Neural cell (in vitro differentiated cells): ENCODE measurements around the gene BACE1-AS. TPM values are rescaled to one million over a fixed set of nuclear protein-coding genes. Genes with fewer than 3 reads are reported as not detected.
"Not testable (repeated sequence)": the region's sequence is repeated elsewhere in the genome, so short reads cannot be mapped to it uniquely, and the experiment has no call there.

ENCODE experiments used
- H2AFZ ChIP-seq: fragments of 200-600, 300-800 bp; sonication (generic), shearing (Covaris generic); 2 replicates; pipeline ENCODE4 v1.6.0; 2014; ENCODE audit warnings: low read depth, mild to moderate bottlenecking, antibody characterized with exemption, low read length, moderate library complexity
- H3F3A ChIP-seq: fragments of 200-600 bp; shearing (Covaris generic); 2 replicates; pipeline ENCODE4 v1.6.1; 2016; ENCODE audit warnings: mild to moderate bottlenecking, moderate library complexity, mixed read lengths, antibody characterized with exemption, low read length; ENCODE audit not compliant: insufficient read depth, poor library complexity, severe bottlenecking
- H3K27ac ChIP-seq: fragments of 200-600, 300-800 bp; sonication (generic), shearing (Covaris generic); 2 replicates; pipeline ENCODE4 v1.5.1; 2014; ENCODE audit warnings: mild to moderate bottlenecking, low read length, moderate library complexity
- H3K27me3 ChIP-seq: fragments of 300-800, 200-600 bp; sonication (generic), shearing (Covaris generic); 2 replicates; pipeline ENCODE4 v1.6.0; 2014; ENCODE audit warnings: mild to moderate bottlenecking, low read depth, low read length, moderate library complexity; ENCODE audit not compliant: insufficient read depth
- H3K36me3 ChIP-seq: fragments of 300-800, 200-600 bp; sonication (generic), shearing (Covaris generic); 2 replicates; pipeline ENCODE4 v1.5.1; 2014; ENCODE audit warnings: mild to moderate bottlenecking, antibody characterized with exemption, low read length, moderate library complexity; ENCODE audit not compliant: insufficient read depth
- H3K4me2 ChIP-seq: fragments of 300-800, 200-600 bp; sonication (generic), shearing (Covaris generic); 2 replicates; pipeline ENCODE4 v1.6.0; 2014; ENCODE audit warnings: mild to moderate bottlenecking, low read length
- H3K4me3 ChIP-seq: fragments of 300-800, 200-600 bp; sonication (generic), shearing (Covaris generic); 2 replicates; pipeline ENCODE4 v1.5.1; 2014; ENCODE audit warnings: mild to moderate bottlenecking, low read length, moderate library complexity
- H3K79me2 ChIP-seq: fragments of 200-600 bp; shearing (Covaris generic); replicated peaks from 2 replicates; pipeline ENCODE4 v1.6.0; 2014; ENCODE audit warnings: mild to moderate bottlenecking, low read length, moderate library complexity; ENCODE audit not compliant: insufficient read depth
- H3K9ac ChIP-seq: fragments of 300-800, 200-600 bp; sonication (generic), shearing (Covaris generic); 2 replicates; pipeline ENCODE4 v1.6.1; 2016; ENCODE audit warnings: mild to moderate bottlenecking, low read length, mixed read lengths
- H3K9me2 ChIP-seq: fragments of 200-600 bp; shearing (Covaris generic); 2 replicates; pipeline ENCODE4 v1.6.1; 2016; ENCODE audit warnings: mild to moderate bottlenecking, low read length, mixed read lengths; ENCODE audit not compliant: insufficient read depth
- H3K9me3 ChIP-seq: fragments of 200-600, 300-800 bp; sonication (generic), shearing (Covaris generic); 2 replicates; pipeline ENCODE4 v1.6.1; 2016; ENCODE audit warnings: mild to moderate bottlenecking, mixed run types, low read length, moderate library complexity, mixed read lengths
- H4K20me1 ChIP-seq: fragments of 200-600 bp; shearing (Covaris generic); 2 replicates; pipeline ENCODE4 v1.6.1; 2016; ENCODE audit warnings: mild to moderate bottlenecking, mixed run types; ENCODE audit not compliant: insufficient read depth
- EP300 ChIP-seq: fragments of 450-650 bp; conservative IDR thresholded peaks from 2 replicates; pipeline ENCODE4 v1.6.1; 2014; ENCODE audit warnings: antibody characterized with exemption, mild to moderate bottlenecking, moderate library complexity; ENCODE audit not compliant: poor library complexity, severe bottlenecking
- EZH2 ChIP-seq: fragments of 200-600, 300-800 bp; shearing (Covaris generic), sonication (generic); IDR thresholded peaks from 2 replicates; pipeline ENCODE4 v1.6.1; 2014; ENCODE audit warnings: antibody characterized with exemption, low read length, borderline replicate concordance, mild to moderate bottlenecking; ENCODE audit not compliant: insufficient read depth, poor library complexity, severe bottlenecking
- MXI1 ChIP-seq: fragments of 450-650 bp; conservative IDR thresholded peaks from 2 replicates; pipeline ENCODE4 v1.6.1; 2014; ENCODE audit warnings: antibody characterized with exemption, mild to moderate bottlenecking; ENCODE audit not compliant: poor library complexity, severe bottlenecking
- POLR2AphosphoS5 ChIP-seq: IDR thresholded peaks from 2 replicates; pipeline ENCODE4 v1.6.1; 2012
- RAD21 ChIP-seq: fragments of 450-650 bp; conservative IDR thresholded peaks from 2 replicates; pipeline ENCODE4 v1.6.1; 2014; ENCODE audit warnings: antibody characterized with exemption, mild to moderate bottlenecking, moderate library complexity
- SMC3 ChIP-seq: fragments of 450-650 bp; conservative IDR thresholded peaks from 2 replicates; pipeline ENCODE4 v1.6.1; 2014; ENCODE audit warnings: antibody characterized with exemption, mild to moderate bottlenecking, moderate library complexity; ENCODE audit not compliant: poor library complexity
- TAF1 ChIP-seq: IDR thresholded peaks from 2 replicates; pipeline ENCODE4 v1.6.1; 2012; ENCODE audit warnings: low read depth
- polyA plus RNA-seq: library from polyadenylated mRNA; depleted of rRNA; stranded (reverse); fragments of >200 nt; gene quantifications from 2 replicates; pipeline ENCODE4 v1.2.3, GENCODE V29; 2014
- TF ChIP-seq, protein P1 (sequence below): fragments of 450-650 bp; IDR thresholded peaks from 2 replicates; pipeline ENCODE4 v1.5.1; 2014; ENCODE audit warnings: antibody characterized with exemption, mild to moderate bottlenecking, moderate library complexity; ENCODE audit not compliant: poor library complexity, severe bottlenecking
- TF ChIP-seq, protein P2 (sequence below): IDR thresholded peaks from 2 replicates; pipeline ENCODE4 v1.6.1; 2012; ENCODE audit warnings: borderline replicate concordance

The BACE1-AS gene
- polyA plus RNA-seq, 1 donor from 2014 or later: 3.8 TPM

- H2AFZ ChIP-seq: no peak overlapping the region
- no peak overlapping the region for H3K4me2 ChIP-seq
- no peaks in the 10 kb centered on the region for H3K79me2 ChIP-seq
- no peaks in the 10 kb centered on the region for H4K20me1 ChIP-seq
- no peaks in the 10 kb centered on the region for H3F3A ChIP-seq
- no peaks in the 10 kb centered on the region for H3K9me2 ChIP-seq
- no peak overlapping the region for H3K27ac ChIP-seq
- H3K36me3 ChIP-seq: no peaks in the 10 kb centered on the region
- no peaks in the 10 kb centered on the region for H3K9me3 ChIP-seq
- H3K27me3 ChIP-seq: no peaks in the 10 kb centered on the region
- H3K9ac ChIP-seq: no peak overlapping the region
- no peak overlapping the region for H3K4me3 ChIP-seq
- TF ChIP-seq POLR2AphosphoS5: no peak
- TF ChIP-seq EP300: no peak
- TF ChIP-seq, protein P1, sequence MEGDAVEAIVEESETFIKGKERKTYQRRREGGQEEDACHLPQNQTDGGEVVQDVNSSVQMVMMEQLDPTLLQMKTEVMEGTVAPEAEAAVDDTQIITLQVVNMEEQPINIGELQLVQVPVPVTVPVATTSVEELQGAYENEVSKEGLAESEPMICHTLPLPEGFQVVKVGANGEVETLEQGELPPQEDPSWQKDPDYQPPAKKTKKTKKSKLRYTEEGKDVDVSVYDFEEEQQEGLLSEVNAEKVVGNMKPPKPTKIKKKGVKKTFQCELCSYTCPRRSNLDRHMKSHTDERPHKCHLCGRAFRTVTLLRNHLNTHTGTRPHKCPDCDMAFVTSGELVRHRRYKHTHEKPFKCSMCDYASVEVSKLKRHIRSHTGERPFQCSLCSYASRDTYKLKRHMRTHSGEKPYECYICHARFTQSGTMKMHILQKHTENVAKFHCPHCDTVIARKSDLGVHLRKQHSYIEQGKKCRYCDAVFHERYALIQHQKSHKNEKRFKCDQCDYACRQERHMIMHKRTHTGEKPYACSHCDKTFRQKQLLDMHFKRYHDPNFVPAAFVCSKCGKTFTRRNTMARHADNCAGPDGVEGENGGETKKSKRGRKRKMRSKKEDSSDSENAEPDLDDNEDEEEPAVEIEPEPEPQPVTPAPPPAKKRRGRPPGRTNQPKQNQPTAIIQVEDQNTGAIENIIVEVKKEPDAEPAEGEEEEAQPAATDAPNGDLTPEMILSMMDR: no peak
- TF ChIP-seq TAF1: no peak
- TF ChIP-seq, protein P2, sequence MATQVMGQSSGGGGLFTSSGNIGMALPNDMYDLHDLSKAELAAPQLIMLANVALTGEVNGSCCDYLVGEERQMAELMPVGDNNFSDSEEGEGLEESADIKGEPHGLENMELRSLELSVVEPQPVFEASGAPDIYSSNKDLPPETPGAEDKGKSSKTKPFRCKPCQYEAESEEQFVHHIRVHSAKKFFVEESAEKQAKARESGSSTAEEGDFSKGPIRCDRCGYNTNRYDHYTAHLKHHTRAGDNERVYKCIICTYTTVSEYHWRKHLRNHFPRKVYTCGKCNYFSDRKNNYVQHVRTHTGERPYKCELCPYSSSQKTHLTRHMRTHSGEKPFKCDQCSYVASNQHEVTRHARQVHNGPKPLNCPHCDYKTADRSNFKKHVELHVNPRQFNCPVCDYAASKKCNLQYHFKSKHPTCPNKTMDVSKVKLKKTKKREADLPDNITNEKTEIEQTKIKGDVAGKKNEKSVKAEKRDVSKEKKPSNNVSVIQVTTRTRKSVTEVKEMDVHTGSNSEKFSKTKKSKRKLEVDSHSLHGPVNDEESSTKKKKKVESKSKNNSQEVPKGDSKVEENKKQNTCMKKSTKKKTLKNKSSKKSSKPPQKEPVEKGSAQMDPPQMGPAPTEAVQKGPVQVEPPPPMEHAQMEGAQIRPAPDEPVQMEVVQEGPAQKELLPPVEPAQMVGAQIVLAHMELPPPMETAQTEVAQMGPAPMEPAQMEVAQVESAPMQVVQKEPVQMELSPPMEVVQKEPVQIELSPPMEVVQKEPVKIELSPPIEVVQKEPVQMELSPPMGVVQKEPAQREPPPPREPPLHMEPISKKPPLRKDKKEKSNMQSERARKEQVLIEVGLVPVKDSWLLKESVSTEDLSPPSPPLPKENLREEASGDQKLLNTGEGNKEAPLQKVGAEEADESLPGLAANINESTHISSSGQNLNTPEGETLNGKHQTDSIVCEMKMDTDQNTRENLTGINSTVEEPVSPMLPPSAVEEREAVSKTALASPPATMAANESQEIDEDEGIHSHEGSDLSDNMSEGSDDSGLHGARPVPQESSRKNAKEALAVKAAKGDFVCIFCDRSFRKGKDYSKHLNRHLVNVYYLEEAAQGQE: no peak
- no peak for TF ChIP-seq RAD21
- TF ChIP-seq MXI1: no peak
- TF ChIP-seq SMC3: no peak
- no peak for TF ChIP-seq EZH2
These were observed 19.9 kb upstream of the BACE1-AS start for GRCh38 chr11:117271208-117271607.

GRCh38 chr11:117272175-117272574, 19.0 kb upstream of the BACE1-AS start:
- not testable (repeated sequence) for H2AFZ ChIP-seq, H3K9me3 ChIP-seq, H3K4me3 ChIP-seq, H4K20me1 ChIP-seq, H3K79me2 ChIP-seq, H3K27me3 ChIP-seq, H3K9ac ChIP-seq, H3K4me2 ChIP-seq, H3K9me2 ChIP-seq, H3K27ac ChIP-seq, H3F3A ChIP-seq, H3K36me3 ChIP-seq
